HepG2 (cell line): Measurements from ENCODE around the gene KRT15. TPM values are rescaled to one million over a fixed set of nuclear protein-coding genes. Genes with fewer than 3 reads are reported as not detected.

Experiments
- ARHGAP35 ChIP-seq: sonication (generic); formaldehyde crosslinking; IDR thresholded peaks from 2 replicates; pipeline ENCODE4 v1.9.0; 2022; ENCODE audit warnings: mild to moderate bottlenecking, inconsistent platforms, moderate library complexity, missing genetic modification reagents, borderline replicate concordance
- CBX5 ChIP-seq: sonication (generic); formaldehyde crosslinking; IDR thresholded peaks from 2 replicates; pipeline ENCODE4 v1.4.0; 2020; ENCODE audit warnings: missing genetic modification reagents, borderline replicate concordance
- POGK ChIP-seq: sonication (generic); formaldehyde crosslinking; conservative IDR thresholded peaks from 2 replicates; pipeline ENCODE4 v1.8.0; 2022; ENCODE audit warnings: mild to moderate bottlenecking, moderate library complexity, missing genetic modification reagents
- RAD21 ChIP-seq: fragments of 450-650 bp; formaldehyde crosslinking; IDR thresholded peaks from 2 replicates; pipeline ENCODE4 v1.5.0; 2020; ENCODE audit warnings: mild to moderate bottlenecking
- RCOR2 ChIP-seq: IDR thresholded peaks from 2 replicates; pipeline ENCODE4 v1.6.1; 2016; ENCODE audit warnings: missing biosample characterization, missing genetic modification reagents
- RELA ChIP-seq: sonication (generic); formaldehyde crosslinking; IDR thresholded peaks from 2 replicates; pipeline ENCODE4 v1.4.0; 2020; ENCODE audit warnings: missing genetic modification reagents
- RNF2 ChIP-seq: fragments of 450-650 bp; conservative IDR thresholded peaks from 2 replicates; pipeline ENCODE4 v1.6.1; 2016; ENCODE audit warnings: low read depth
- SKIL ChIP-seq: sonication (generic); formaldehyde crosslinking; IDR thresholded peaks from 2 replicates; pipeline ENCODE4 v1.8.0; 2022; ENCODE audit warnings: missing genetic modification reagents, mild to moderate bottlenecking, moderate library complexity, borderline replicate concordance
- THAP9 ChIP-seq: sonication (generic); formaldehyde crosslinking; IDR thresholded peaks from 2 replicates; pipeline ENCODE4; 2020; ENCODE audit warnings: missing genetic modification reagents, mild to moderate bottlenecking, borderline replicate concordance
- ZBTB39 ChIP-seq: sonication (generic); formaldehyde crosslinking; IDR thresholded peaks from 2 replicates; pipeline ENCODE4 v1.5.0; 2020; ENCODE audit warnings: missing genetic modification reagents
- ZNF12 ChIP-seq: sonication (generic); formaldehyde crosslinking; IDR thresholded peaks from 2 replicates; pipeline ENCODE4 v1.5.0; 2020; ENCODE audit warnings: missing genetic modification reagents
- ZNF558 ChIP-seq: sonication (generic); formaldehyde crosslinking; IDR thresholded peaks from 2 replicates; pipeline ENCODE4 v1.9.0; 2022; ENCODE audit warnings: mild to moderate bottlenecking, missing genetic modification reagents, borderline replicate concordance
- ZNF740 ChIP-seq: sonication (generic); formaldehyde crosslinking; IDR thresholded peaks from 2 replicates; pipeline ENCODE4 v1.4.0; 2020; ENCODE audit warnings: missing genetic modification reagents
- ZSCAN5A ChIP-seq: sonication (generic); formaldehyde crosslinking; IDR thresholded peaks from 2 replicates; pipeline ENCODE4 v1.8.0; 2022; ENCODE audit warnings: mild to moderate bottlenecking, missing genetic modification reagents, borderline replicate concordance
- polyA plus RNA-seq, 8 experiments: library from polyadenylated mRNA; depleted of rRNA in 3 of 8; stranded (reverse) in 7 of 8; unstranded in 1 of 8; fragments of >200 nt; fragmentation: Illumina TruSeq in 4 of 8; extraction: Trizol in 4 of 8; gene quantifications; 2 replicates each; pipeline versions ENCODE4 v1.2.1 to v1.2.3, GENCODE V29; 2011 to 2016; ENCODE audit warnings: low read depth in 4 of 8, missing spikeins in 1 of 8, mixed read lengths in 1 of 8; ENCODE audit not compliant: insufficient read depth in 1 of 8
- total RNA-seq, 5 experiments: library from RNA; depleted of rRNA; stranded (reverse); fragments of >200 nt; fragmentation: Illumina TruSeq; extraction: Trizol; gene quantifications; 2 replicates each; pipeline ENCODE4 v1.2.3, GENCODE V29; 2016; ENCODE audit warnings: low read depth in 1 of 5

The KRT15 gene
- total and polyA plus RNA-seq, 2 of the 13 experiments (the other 11 are each of a cell fraction or from before 2014, with no cell fraction given): 0.46 to 0.63 TPM

GRCh38 chr17:41548844-41549595 lies 30.3 kb upstream of the KRT15 start (continued):
- peak; percentile 55; the same call in 1 of the 2 replicates for TF ChIP-seq RCOR2
- TF ChIP-seq ZSCAN5A: 0 out of 2 replicates have a peak, but pooled peaks have one; percentile 58
- TF ChIP-seq RAD21 (CRISPR knock-in tag): peak; percentile 91
- no peak for TF ChIP-seq ZNF740 (CRISPR knock-in tag)
- TF ChIP-seq CBX5: peak; percentile 47; the same call in 1 of the 2 replicates
- TF ChIP-seq ZNF558: no peak
- no peak for TF ChIP-seq ZBTB39
- TF ChIP-seq POGK (CRISPR knock-in tag): peak; percentile 67
- peak; percentile 53; the same call in 1 of the 2 replicates for TF ChIP-seq ARHGAP35
- TF ChIP-seq ZNF12 (CRISPR knock-in tag): no peak
- TF ChIP-seq RNF2: 0 out of 2 replicates have a peak, but pooled peaks have one; percentile 60
- no peak for TF ChIP-seq SKIL (CRISPR knock-in tag)
- peak; percentile 60; the same call in 1 of the 2 replicates for TF ChIP-seq THAP9 (CRISPR knock-in tag)
- TF ChIP-seq RELA (CRISPR knock-in tag): peak; percentile 77; the same call in 1 of the 2 replicates
